22Rv1 (cell line): Measurements from ENCODE around the gene KHK.

Experiments
- CTCF ChIP-seq: fragments of 450-650 bp; IDR thresholded peaks from 2 replicates; pipeline ENCODE4 v1.5.1; 2017; ENCODE audit warnings: mild to moderate bottlenecking
- ZFX ChIP-seq: fragments of 450-650 bp; IDR thresholded peaks from 2 replicates; pipeline ENCODE4 v1.6.1; 2017; ENCODE audit warnings: antibody characterized with exemption, borderline replicate concordance

DNA sequence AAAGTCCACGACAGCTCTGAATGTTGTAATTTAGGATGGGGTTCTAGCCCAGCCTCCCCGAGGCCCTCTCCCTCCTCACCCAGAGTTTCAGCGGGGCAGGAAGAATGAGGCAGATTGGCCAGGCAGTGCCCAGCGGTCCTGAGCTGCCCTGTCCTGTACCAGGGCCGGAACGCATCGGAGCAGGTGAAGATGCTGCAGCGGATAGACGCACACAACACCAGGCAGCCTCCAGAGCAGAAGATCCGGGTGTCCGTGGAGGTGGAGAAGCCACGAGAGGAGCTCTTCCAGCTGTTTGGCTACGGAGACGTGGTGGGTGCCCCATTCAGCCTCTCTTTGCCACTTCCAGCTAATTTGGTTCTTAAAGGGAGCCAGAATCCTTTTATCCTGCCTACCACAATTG lies 10.8 kb downstream of the KHK start:
- TF ChIP-seq CTCF, result no peak
- TF ChIP-seq ZFX, result no peak
